Stimulated activated CD4-positive, alpha-beta T cell treated with anti-CD3 and anti-CD28 coated beads, Interleukin-12 subunit alpha, Interleukin-12 subunit beta, amount 100 ng/mL, for 48 hours (primary cell): ENCODE results near the gene ZNF70.

Source experiments
- DNase-seq, 3 donors: peaks; one replicate each; pipeline ENCODE4 v3.0.0-alpha.2; 2020; ENCODE audit warnings: low read depth in 2 of 3, low spot score in 1 of 3

Gene ZNF70

GRCh38 chr22:23695141-23695540, 55.8 kb downstream of the ZNF70 start:
- no peak for DNase-seq

GRCh38 chr22:23693979-23694680, 56.8 kb downstream of the ZNF70 start:
- no peak for DNase-seq

GRCh38 chr22:23692598-23693291, 58.2 kb downstream of the ZNF70 start:
- DNase-seq, result no peak

GRCh38 chr22:23691748-23692423, 59.0 kb downstream of the ZNF70 start:
- DNase-seq, result no peak

GRCh38 chr22:23690713-23691112, 60.2 kb downstream of the ZNF70 start, which contains the start of gene RGL4:
RGL4 (plus strand) TSS chr22:23691013; CDS start chr22:23692031, 1,018 bp downstream.
- no peak for DNase-seq

GRCh38 chr22:23689414-23689813, 61.5 kb downstream of the ZNF70 start:
- DNase-seq, result no peak
